ENCODE measurements around the gene LRRC10B.
A peak's percentile ranks its signal among the peaks of the same experiment; 100 is the strongest.

LRRC10B gene

DNA sequence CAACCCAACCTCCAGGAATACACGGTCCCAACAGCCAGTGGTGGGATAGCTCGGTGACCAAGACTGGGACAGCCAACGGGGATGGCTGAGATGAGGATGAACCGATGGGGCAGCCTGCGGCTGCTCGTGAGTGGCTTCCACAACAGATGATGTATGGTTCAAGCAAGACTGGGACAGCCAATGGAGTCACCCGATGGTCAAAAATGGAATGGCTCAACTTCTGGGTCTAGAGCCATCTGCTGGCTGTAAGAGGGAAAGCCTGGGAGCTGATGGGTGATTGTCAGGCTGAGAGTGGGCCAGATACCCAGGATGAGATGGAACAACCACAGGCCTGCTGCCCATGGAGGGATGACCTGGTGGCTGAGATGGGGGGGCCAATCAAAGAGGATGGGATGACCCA lies 36.8 kb downstream of the LRRC10B start:
- TF ChIP-seq, protein P1, sequence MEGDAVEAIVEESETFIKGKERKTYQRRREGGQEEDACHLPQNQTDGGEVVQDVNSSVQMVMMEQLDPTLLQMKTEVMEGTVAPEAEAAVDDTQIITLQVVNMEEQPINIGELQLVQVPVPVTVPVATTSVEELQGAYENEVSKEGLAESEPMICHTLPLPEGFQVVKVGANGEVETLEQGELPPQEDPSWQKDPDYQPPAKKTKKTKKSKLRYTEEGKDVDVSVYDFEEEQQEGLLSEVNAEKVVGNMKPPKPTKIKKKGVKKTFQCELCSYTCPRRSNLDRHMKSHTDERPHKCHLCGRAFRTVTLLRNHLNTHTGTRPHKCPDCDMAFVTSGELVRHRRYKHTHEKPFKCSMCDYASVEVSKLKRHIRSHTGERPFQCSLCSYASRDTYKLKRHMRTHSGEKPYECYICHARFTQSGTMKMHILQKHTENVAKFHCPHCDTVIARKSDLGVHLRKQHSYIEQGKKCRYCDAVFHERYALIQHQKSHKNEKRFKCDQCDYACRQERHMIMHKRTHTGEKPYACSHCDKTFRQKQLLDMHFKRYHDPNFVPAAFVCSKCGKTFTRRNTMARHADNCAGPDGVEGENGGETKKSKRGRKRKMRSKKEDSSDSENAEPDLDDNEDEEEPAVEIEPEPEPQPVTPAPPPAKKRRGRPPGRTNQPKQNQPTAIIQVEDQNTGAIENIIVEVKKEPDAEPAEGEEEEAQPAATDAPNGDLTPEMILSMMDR (IDR thresholded peaks at IDR 0.05; ENCODE audit: low read depth, low read length), result peak; percentile 56
- no peak for DNase-seq (ENCODE audit: low read depth, low spot score)
- H3K4me3 ChIP-seq (ENCODE audit: low read depth, low read length), result no peak overlapping the region
- in situ Hi-C loops (cut with HindIII; ENCODE audit: low sequenced_read_pairs), result no loop called here

DNA sequence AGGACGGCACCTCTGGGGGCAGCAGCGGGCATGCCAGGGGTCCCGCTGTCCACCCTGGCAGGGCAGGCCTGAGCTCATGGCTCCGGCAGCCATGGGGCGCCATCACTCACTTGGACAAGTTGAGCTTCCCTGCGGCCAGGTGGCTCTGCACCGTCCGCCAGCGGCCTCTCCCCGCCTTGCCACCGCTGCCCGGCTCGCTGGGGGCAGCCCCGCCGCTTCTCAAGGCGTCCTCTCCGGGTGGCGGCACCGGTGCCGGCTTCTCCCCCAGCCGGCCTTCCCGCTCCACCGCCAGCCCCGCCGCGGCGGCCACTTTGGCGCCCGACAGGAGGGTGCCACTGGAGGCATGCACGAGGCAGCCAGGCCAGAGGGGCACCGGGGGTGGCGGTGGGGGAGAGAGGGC lies 37.4 kb downstream of the LRRC10B start:
- H3K4me3 ChIP-seq (ENCODE audit: low read depth, low read length), result no peak overlapping the region
- in situ Hi-C loops (cut with HindIII; ENCODE audit: low sequenced_read_pairs), result no loop called here
- TF ChIP-seq, protein P1 (IDR thresholded peaks at IDR 0.05; ENCODE audit: low read depth, low read length), result no peak
- DNase-seq (ENCODE audit: low read depth, low spot score), result no peak

DNA sequence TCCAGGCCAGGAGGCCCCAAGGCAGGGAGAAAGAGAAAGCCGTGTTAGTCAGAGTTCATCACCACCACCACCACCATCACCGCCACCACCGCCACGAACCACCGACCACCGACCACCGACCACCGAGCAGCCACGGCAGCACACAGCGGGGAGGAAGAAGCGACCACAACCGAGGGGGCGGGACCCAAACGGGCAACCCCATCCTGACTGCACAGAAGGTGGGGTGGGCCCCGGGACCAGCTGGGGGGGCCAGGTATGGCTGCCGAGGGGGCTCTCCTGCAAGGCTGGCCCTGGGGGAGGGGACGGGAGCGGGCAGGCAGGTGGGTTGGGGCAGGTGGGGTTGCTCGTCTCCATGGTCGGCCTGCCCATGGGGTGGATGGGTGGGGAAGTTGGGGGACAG lies 38.1 kb downstream of the LRRC10B start:
- no peak overlapping the region for H3K4me3 ChIP-seq (ENCODE audit: low read depth, low read length)
- in situ Hi-C loops (cut with HindIII; ENCODE audit: low sequenced_read_pairs), result no loop called here
- DNase-seq (ENCODE audit: low read depth, low spot score), result no peak
- TF ChIP-seq, protein P1 (IDR thresholded peaks at IDR 0.05; ENCODE audit: low read depth, low read length), result no peak

DNA sequence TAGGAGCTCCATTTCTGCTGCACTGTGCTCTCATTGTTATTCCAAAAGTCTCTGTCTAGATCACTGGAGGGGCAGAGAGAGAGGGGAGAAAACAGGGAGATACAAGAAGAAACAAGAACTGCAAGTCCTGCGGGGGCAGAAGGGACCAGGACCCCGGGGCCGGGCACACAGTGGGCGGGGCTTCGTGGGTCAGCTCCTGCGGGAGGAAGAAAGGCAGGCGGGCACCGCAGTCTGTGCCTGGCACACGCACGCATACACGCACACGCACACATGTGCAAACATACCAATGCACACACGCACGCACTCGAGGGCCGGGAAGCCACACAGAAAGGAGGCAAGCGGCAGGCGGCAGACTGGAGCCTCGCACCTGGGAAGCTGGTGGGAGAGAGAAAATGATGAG lies 38.7 kb downstream of the LRRC10B start:
- no peak overlapping the region for H3K4me3 ChIP-seq (ENCODE audit: low read depth, low read length)
- in situ Hi-C loops (cut with HindIII; ENCODE audit: low sequenced_read_pairs), result no loop called here
- DNase-seq (ENCODE audit: low read depth, low spot score), result no peak
- TF ChIP-seq, protein P1 (IDR thresholded peaks at IDR 0.05; ENCODE audit: low read depth, low read length), result no peak

DNA sequence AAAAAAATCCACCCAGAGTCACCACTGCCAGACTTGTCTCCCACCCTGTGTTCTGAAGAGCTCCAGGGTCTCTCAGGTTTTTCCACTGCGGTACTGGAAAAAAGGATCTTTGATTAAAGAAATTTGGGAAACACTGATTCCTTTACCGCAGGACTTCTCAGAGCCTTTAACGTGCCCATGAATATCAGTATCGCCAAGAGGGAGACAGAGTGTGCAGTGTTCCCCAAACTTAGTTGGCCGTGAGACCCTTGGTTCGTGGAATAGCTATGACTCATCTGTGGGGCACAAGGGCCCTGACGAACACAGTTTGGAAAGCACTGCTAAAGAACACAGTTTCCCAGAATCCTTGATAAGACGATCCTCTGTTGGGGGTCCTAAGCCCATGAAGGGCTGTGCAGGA lies 40.6 kb downstream of the LRRC10B start:
- no peak for DNase-seq (ENCODE audit: low read depth, low spot score)
- TF ChIP-seq, protein P1 (IDR thresholded peaks at IDR 0.05; ENCODE audit: low read depth, low read length), result no peak
- H3K4me3 ChIP-seq (ENCODE audit: low read depth, low read length), result no peak overlapping the region
- in situ Hi-C loops (cut with HindIII; ENCODE audit: low sequenced_read_pairs), result no loop called here

DNA sequence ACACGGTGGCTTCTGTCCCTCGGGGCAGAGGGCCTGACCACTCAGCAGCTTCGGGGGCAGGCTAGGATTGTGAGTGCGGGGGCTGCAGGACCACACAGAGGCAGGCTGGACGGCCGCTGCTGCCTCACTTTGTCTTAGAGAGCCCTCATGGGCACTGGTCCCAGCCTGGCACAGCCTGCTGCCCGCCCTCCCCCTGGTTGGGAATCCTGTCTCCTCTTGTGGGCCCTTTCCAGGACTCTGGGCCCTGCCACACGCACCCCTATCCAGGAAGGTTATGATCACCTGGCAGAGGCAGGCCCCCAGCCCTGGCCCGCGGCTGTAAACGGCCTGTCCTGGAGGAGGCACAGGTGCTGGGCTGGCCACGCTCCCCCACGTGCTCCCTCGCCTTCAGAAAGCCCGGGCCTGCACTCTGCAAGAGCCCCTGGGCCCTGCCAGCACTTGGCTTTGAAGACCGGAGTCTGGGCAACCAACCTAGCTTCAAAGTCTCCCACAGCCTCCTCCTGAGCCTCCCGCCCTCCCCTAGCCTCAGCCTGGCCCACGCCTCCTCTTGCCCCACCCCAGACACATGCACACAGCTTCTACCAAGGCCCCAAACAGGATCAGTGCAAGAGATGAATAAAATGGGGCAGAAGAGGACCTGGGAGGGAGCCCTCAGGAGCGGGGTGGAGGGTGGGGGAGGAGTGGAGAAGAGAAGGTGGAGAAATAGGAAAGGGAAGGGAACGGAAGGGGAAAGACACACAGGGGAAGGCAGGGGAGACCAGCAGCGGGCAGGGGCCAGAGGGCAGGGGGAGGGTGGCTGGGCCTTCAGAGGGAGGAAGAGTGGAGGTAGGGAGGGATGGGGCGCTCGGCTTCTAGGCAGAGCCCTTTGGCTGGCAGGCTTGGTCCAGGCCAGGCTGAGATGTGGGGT lies 41.4 kb downstream of the LRRC10B start:
- DNase-seq (ENCODE audit: low read depth, low spot score), result no peak
- H3K4me3 ChIP-seq (ENCODE audit: low read depth, low read length), result no peak overlapping the region
- TF ChIP-seq, protein P1 (IDR thresholded peaks at IDR 0.05; ENCODE audit: low read depth, low read length), result no peak
- in situ Hi-C loops (cut with HindIII; ENCODE audit: low sequenced_read_pairs), result no loop called here
